B cell (primary cell): ENCODE measurements around the gene TRAPPC14. TPM values are rescaled to one million over a fixed set of nuclear protein-coding genes. Genes with fewer than 3 reads are reported as not detected.

Experiments used
- ATAC-seq: fragments of 200-7000 bp; cut with Tn5 transposase; one replicate; pipeline ENCODE4 v1.10.0; 2021; ENCODE audit warnings: low read depth, mild to moderate bottlenecking, moderate number of reproducible peaks, moderate library complexity
- CTCF ChIA-PET: fragments of 350-600 bp; sonication (Branson Sonifier 250); formaldehyde crosslinking; loops from one replicate; lab custom pipeline; 2021; ENCODE audit warnings: antibody characterized with exemption, inconsistent platforms; lab: Charles Lee
- POLR2A ChIA-PET: fragments of 350-600 bp; sonication (Branson Sonifier 250); formaldehyde crosslinking; loops from one replicate; lab custom pipeline; 2021; ENCODE audit warnings: antibody characterized with exemption; lab: Charles Lee
- DNase-seq: peaks from one replicate; pipeline ENCODE4 v3.0.0; 2013
- H2AFZ ChIP-seq: 2 replicates; pipeline ENCODE4 v1.6.1; 2012; ENCODE audit warnings: mild to moderate bottlenecking, low read depth, low read length; ENCODE audit not compliant: insufficient read depth, poor library complexity, severe bottlenecking
- H3K27ac ChIP-seq, 2 donors: 1 replicate in 1 of 2; 2 replicates in 1 of 2; pipeline ENCODE4 v1.5.1; 2012 to 2013; ENCODE audit warnings: low read length in 2 of 2, mild to moderate bottlenecking in 2 of 2, moderate library complexity in 1 of 2
- H3K27me3 ChIP-seq, 4 experiments: fragments of 200-600 bp in 1 of 4; sonication (generic) in 1 of 4; replicated peaks in 1 of 4; 1 replicate in 2 of 4; 2 replicates in 2 of 4; pipeline versions ENCODE4 v1.6.1 to v1.7.0; 2013 to 2016; ENCODE audit warnings: low read length in 3 of 4, mild to moderate bottlenecking in 2 of 4, mixed read lengths in 1 of 4, moderate library complexity in 1 of 4; ENCODE audit not compliant: insufficient read depth in 4 of 4, control insufficient read depth in 3 of 4; ENCODE audit errors: control extremely low read depth in 1 of 4
- H3K36me3 ChIP-seq, 2 experiments: replicated peaks in 1 of 2; 1 replicate in 1 of 2; 2 replicates in 1 of 2; pipeline versions ENCODE4 v1.6.1 to v1.7.1; 2013; ENCODE audit warnings: low read length in 1 of 2; ENCODE audit not compliant: insufficient read depth in 2 of 2, control insufficient read depth in 1 of 2; ENCODE audit errors: control extremely low read depth in 1 of 2, extremely low read depth in 1 of 2
- H3K4me1 ChIP-seq, 2 donors: fragments of 200-600 bp in 1 of 2; sonication (generic) in 1 of 2; 1 replicate in 1 of 2; 2 replicates in 1 of 2; pipeline versions ENCODE4 v1.5.1 to v1.6.1; 2013 to 2017; ENCODE audit warnings: low read length in 2 of 2; ENCODE audit not compliant: control insufficient read depth in 2 of 2, insufficient read depth in 2 of 2
- H3K4me2 ChIP-seq: replicated peaks from 2 replicates; pipeline ENCODE3; 2012; ENCODE audit warnings: mild to moderate bottlenecking, low read depth, low read length; ENCODE audit not compliant: poor library complexity, severe bottlenecking
- H3K4me3 ChIP-seq, 5 experiments: fragments of 200-600 bp in 1 of 5; sonication (generic) in 1 of 5; 1 replicate in 3 of 5; 2 replicates in 2 of 5; pipeline versions ENCODE4 v1.5.1 to v1.7.0; 2011 to 2016; ENCODE audit warnings: low read length in 4 of 5, mild to moderate bottlenecking in 4 of 5, low read depth in 2 of 5, control low read depth in 1 of 5, moderate library complexity in 1 of 5; ENCODE audit not compliant: insufficient read depth in 1 of 5; ENCODE audit errors: control extremely low read depth in 1 of 5, extremely low read depth in 1 of 5
- H3K79me2 ChIP-seq: fragments of 200-600 bp; sonication (generic); one replicate; pipeline ENCODE4 v1.6.0; 2016; ENCODE audit warnings: low read length; ENCODE audit not compliant: control insufficient read depth, insufficient read depth
- H3K9ac ChIP-seq: fragments of 200-600 bp; sonication (generic); 2 replicates; pipeline ENCODE4 v1.6.1; 2017; ENCODE audit warnings: mild to moderate bottlenecking, low read length, moderate library complexity
- H3K9me3 ChIP-seq, 3 donors: one replicate each; pipeline versions ENCODE4 v1.6.1 to v1.7.1; 2013; ENCODE audit warnings: low read length in 2 of 3; ENCODE audit not compliant: control insufficient read depth in 2 of 3, insufficient read depth in 1 of 3; ENCODE audit errors: control extremely low read depth in 1 of 3
- H4K20me1 ChIP-seq: 2 replicates; pipeline ENCODE4 v1.6.0; 2012; ENCODE audit warnings: mild to moderate bottlenecking, low read length; ENCODE audit not compliant: insufficient read depth, control insufficient read depth, poor library complexity, severe bottlenecking
- H3K27ac Mint-ChIP-seq: one replicate; pipeline ENCODE4 v1.8.0; 2021; ENCODE audit warnings: mixed read lengths
- H3K27me3 Mint-ChIP-seq: one replicate; pipeline ENCODE4 v1.8.0; 2021; ENCODE audit warnings: mixed read lengths
- H3K4me1 Mint-ChIP-seq: one replicate; pipeline ENCODE4 v1.8.0; 2021; ENCODE audit warnings: mixed read lengths
- H3K4me3 Mint-ChIP-seq: one replicate; pipeline ENCODE4 v1.8.0; 2021; ENCODE audit warnings: mixed read lengths
- H3K9me3 Mint-ChIP-seq: one replicate; pipeline ENCODE4 v1.8.0; 2022; ENCODE audit warnings: mixed read lengths; ENCODE audit not compliant: insufficient read depth
- EZH2 ChIP-seq: IDR thresholded peaks from 2 replicates; pipeline ENCODE4 v1.6.1; 2012; ENCODE audit warnings: borderline replicate concordance, low read depth, mild to moderate bottlenecking, moderate library complexity, low read length; ENCODE audit not compliant: insufficient read depth, poor library complexity, severe bottlenecking
- WGBS: methylation state at CpG from one replicate; pipeline ENCODE4 v1.1.5; 2013; ENCODE audit warnings: missing lambda C conversion rate; ENCODE audit not compliant: insufficient coverage; 5-methylcytosine and 5-hydroxymethylcytosine counted together
- intact Hi-C: fragments of 100-400 bp; cut with micrococcal nuclease; formaldehyde crosslinking; loops from one replicate; pipeline ENCODE4 v1.10.0; 2022
- polyA plus RNA-seq: library from polyadenylated mRNA; depleted of rRNA; stranded (reverse); fragments of >200 nt; gene quantifications from 2 replicates; pipeline ENCODE4 v1.2.3, GENCODE V29; 2012
- total RNA-seq, 2 donors: library from RNA; stranded (reverse); fragments of 120-200 nt in 1 of 2; gene quantifications; 1 replicate in 1 of 2; 2 replicates in 1 of 2; pipeline versions ENCODE4 v1.2.3 to v1.2.4, GENCODE V29; 2013 to 2022
- TF ChIP-seq, protein P1 (sequence below): fragments of 200-600 bp; IDR thresholded peaks from one replicate; pipeline ENCODE4 v1.8.0; 2022; ENCODE audit warnings: antibody characterized with exemption, mild to moderate bottlenecking

The TRAPPC14 gene
- total and polyA plus RNA-seq, 2 donors (not counting 1 experiment from before 2014, with no cell fraction given): 64.8 to 71.2 TPM

DNA sequence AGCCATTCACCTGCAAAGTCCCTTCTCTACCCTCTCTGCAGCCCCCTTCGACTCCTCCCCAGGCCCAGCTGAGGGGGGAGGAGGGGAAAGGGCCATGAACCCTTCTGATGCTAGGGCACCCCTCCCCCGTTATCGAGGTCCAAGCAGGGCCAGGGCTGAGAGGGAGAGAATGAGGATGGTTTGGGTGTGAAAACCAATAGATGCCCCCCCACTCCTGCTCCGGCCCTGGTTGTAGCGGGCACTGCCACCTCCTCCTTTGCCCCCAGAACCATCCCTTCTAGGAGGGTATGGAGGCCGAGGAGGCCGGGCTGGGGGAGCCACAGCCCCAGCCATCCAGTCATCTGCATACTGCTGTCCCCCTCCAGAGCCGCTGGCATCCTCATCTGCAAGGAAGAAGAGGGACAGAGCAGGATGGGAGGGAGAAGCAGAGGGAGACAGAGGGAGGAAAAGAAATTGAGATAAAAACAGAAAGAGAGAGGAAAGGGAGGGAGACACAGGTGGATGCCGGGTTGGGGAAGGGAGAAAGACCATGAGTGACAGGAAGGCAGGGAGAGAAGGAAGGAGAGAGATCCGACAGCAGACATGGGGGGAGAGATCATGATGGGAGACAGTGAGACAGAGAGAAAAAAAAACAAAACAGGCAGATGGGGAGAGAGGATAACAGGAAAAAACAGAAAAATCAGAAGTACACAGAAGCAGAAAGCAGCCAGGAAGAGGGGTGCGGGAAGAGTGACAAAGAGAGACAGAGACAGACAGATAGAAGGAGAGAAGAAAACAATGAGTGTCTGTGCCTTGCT is 11.8 kb upstream of the TRAPPC14 start:
- H3K4me3 Mint-ChIP-seq: peak overlapping the region; percentile 72
- Histone ChIP-seq H3K36me3 (no peaks in the 10 kb centered on the region), H3K9ac (no peak overlapping the region), H3K27me3 (peaks cover 0 to 58% (median 37%) of the 10 kb centered on the region in 4 experiments), H3K4me3 (no peak overlapping the region), H3K4me2 (peak overlapping the region; percentile 94), H3K9me3 (peaks cover 0 to 7% (median 0%) of the 10 kb centered on the region in 3 donors), H4K20me1 (peaks cover 5% of the 10 kb centered on the region), H3K79me2 (no peaks in the 10 kb centered on the region), H3K27ac (no peak overlapping the region), H2AFZ (no peak overlapping the region), H3K4me1 (peaks cover 39 to 42% of the 10 kb centered on the region in 2 donors)
- H3K27me3 Mint-ChIP-seq: peaks cover 52% of the 10 kb centered on the region
- ChIA-PET POLR2A (interaction anchor here (0.8 kb wide), 1 partner anchor 15 kb away, joined by 3 read pairs; no protein-coding TSS in a partner anchor), CTCF (interaction anchor here (0.8 to 1.8 kb wide), 2 partner anchors 12 to 40 kb away, joined by 4 to 6 read pairs; partner anchors contain the start of gene TRAPPC14)
- intact Hi-C loops: no loop called here
- 100% methylated on average over 4 of the region's 11 CpGs for WGBS
- H3K9me3 Mint-ChIP-seq: no peaks in the 10 kb centered on the region
- DNase-seq: no peak
- no peak for TF ChIP-seq EZH2
- TF ChIP-seq, protein P1, sequence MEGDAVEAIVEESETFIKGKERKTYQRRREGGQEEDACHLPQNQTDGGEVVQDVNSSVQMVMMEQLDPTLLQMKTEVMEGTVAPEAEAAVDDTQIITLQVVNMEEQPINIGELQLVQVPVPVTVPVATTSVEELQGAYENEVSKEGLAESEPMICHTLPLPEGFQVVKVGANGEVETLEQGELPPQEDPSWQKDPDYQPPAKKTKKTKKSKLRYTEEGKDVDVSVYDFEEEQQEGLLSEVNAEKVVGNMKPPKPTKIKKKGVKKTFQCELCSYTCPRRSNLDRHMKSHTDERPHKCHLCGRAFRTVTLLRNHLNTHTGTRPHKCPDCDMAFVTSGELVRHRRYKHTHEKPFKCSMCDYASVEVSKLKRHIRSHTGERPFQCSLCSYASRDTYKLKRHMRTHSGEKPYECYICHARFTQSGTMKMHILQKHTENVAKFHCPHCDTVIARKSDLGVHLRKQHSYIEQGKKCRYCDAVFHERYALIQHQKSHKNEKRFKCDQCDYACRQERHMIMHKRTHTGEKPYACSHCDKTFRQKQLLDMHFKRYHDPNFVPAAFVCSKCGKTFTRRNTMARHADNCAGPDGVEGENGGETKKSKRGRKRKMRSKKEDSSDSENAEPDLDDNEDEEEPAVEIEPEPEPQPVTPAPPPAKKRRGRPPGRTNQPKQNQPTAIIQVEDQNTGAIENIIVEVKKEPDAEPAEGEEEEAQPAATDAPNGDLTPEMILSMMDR: no peak
- no peak for ATAC-seq
- H3K27ac Mint-ChIP-seq: no peak overlapping the region
- peaks cover 39% of the 10 kb centered on the region for H3K4me1 Mint-ChIP-seq
